Common myeloid progenitor, CD34-positive (primary cell): ENCODE measurements around the gene SUGP1.

Experiments
- CTCF ChIA-PET: fragments of 350-600 bp; sonication (Branson Sonifier 250); formaldehyde crosslinking; loops from one replicate; lab custom pipeline; 2021; ENCODE audit warnings: antibody characterized with exemption; lab: Charles Lee
- POLR2A ChIA-PET: fragments of 350-600 bp; sonication (Branson Sonifier 250); formaldehyde crosslinking; loops from one replicate; lab custom pipeline; 2021; ENCODE audit warnings: antibody characterized with exemption; lab: Charles Lee
- DNase-seq, 3 donors: peaks; one replicate each; pipeline versions ENCODE4 v3.0.0 to v3.0.0-alpha.2; 2013
- H3K27ac ChIP-seq, 2 experiments: 1 replicate in 1 of 2; 2 replicates in 1 of 2; pipeline ENCODE4 v1.7.0; 2013; ENCODE audit warnings: inconsistent platforms in 2 of 2, low read length in 2 of 2, mild to moderate bottlenecking in 2 of 2, low read depth in 1 of 2, moderate library complexity in 1 of 2; ENCODE audit not compliant: severe bottlenecking in 2 of 2, insufficient read depth in 1 of 2, poor library complexity in 1 of 2
- H3K27me3 ChIP-seq, 5 experiments: replicated peaks in 2 of 5; 1 replicate in 3 of 5; 2 replicates in 2 of 5; pipeline versions ENCODE4 v1.6.1 to v1.7.0; 2013; ENCODE audit warnings: low read length in 4 of 5, mild to moderate bottlenecking in 2 of 5, moderate library complexity in 2 of 5, inconsistent platforms in 1 of 5; ENCODE audit not compliant: insufficient read depth in 5 of 5, control insufficient read depth in 4 of 5
- H3K36me3 ChIP-seq, 4 experiments: 1 replicate in 2 of 4; 2 replicates in 2 of 4; pipeline versions ENCODE4 v1.6.1 to v1.7.0; 2013; ENCODE audit warnings: low read length in 3 of 4, control low read depth in 1 of 4, mild to moderate bottlenecking in 1 of 4; ENCODE audit not compliant: control insufficient read depth in 4 of 4, insufficient read depth in 4 of 4
- H3K4me1 ChIP-seq, 4 experiments: 1 replicate in 3 of 4; 2 replicates in 1 of 4; pipeline versions ENCODE4 v1.6.1 to v1.7.1; 2013; ENCODE audit warnings: low read length in 3 of 4, mild to moderate bottlenecking in 3 of 4, control low read depth in 1 of 4, inconsistent platforms in 1 of 4, moderate library complexity in 1 of 4; ENCODE audit not compliant: control insufficient read depth in 4 of 4, insufficient read depth in 4 of 4; ENCODE audit errors: control extremely low read depth in 1 of 4
- H3K4me3 ChIP-seq, 7 experiments: 1 replicate in 4 of 7; 2 replicates in 3 of 7; pipeline versions ENCODE4 v1.5.1 to v1.7.0; 2013; ENCODE audit warnings: mild to moderate bottlenecking in 7 of 7, low read length in 6 of 7, moderate library complexity in 6 of 7, inconsistent platforms in 2 of 7, low read depth in 2 of 7, control low read depth in 1 of 7; ENCODE audit not compliant: insufficient read depth in 4 of 7, control insufficient read depth in 1 of 7; ENCODE audit errors: extremely low read depth in 1 of 7
- H3K9me3 ChIP-seq, 5 experiments: 1 replicate in 4 of 5; 2 replicates in 1 of 5; pipeline versions ENCODE4 v1.6.1 to v1.7.1; 2013; ENCODE audit warnings: low read length in 4 of 5, mild to moderate bottlenecking in 2 of 5, inconsistent platforms in 1 of 5, low read depth in 1 of 5, moderate library complexity in 1 of 5; ENCODE audit not compliant: control insufficient read depth in 4 of 5, insufficient read depth in 2 of 5; ENCODE audit errors: control extremely low read depth in 1 of 5
- WGBS: methylation state at CpG from one replicate; pipeline ENCODE4 v1.1.5; 2013; ENCODE audit not compliant: insufficient coverage; 5-methylcytosine and 5-hydroxymethylcytosine counted together

Gene SUGP1

GRCh38 chr19:19334063-19334988 is 14.0 kb upstream of the SUGP1 start:
- Histone ChIP-seq H3K4me1 (peaks cover 0 to 2% (median under 1%) of the 10 kb centered on the region in 4 experiments), H3K9me3 (no peaks in the 10 kb centered on the region), H3K36me3 (peaks cover 5 to 89% (median 64%) of the 10 kb centered on the region in 4 experiments), H3K27me3 (no peaks in the 10 kb centered on the region), H3K27ac (peak overlapping the region in 1 of 2 experiments; percentile 12), H3K4me3 (no peak overlapping the region)
- 95% methylated on average over 22 of the region's 22 CpGs for WGBS
- no peak for DNase-seq
- ChIA-PET POLR2A (interaction anchor here (1.0 kb wide), 1 partner anchor 13 kb away, joined by 3 read pairs; no protein-coding TSS in a partner anchor), CTCF (interaction anchor here (0.6 to 1.1 kb wide), 3 partner anchors 11 to 156 kb away, joined by 3 to 5 read pairs (median 3); no protein-coding TSS in a partner anchor)

- H3K4me3 ChIP-seq, result no peak overlapping the region
- WGBS, result 26% methylated on average over 6 of the region's 6 CpGs
- H3K36me3 ChIP-seq, result peaks cover 4 to 62% (median 47%) of the 10 kb centered on the region in 4 experiments
- peak; percentile 16 to 62 (median 55) for DNase-seq
- H3K4me1 ChIP-seq, result peaks cover 0 to 13% (median 4%) of the 10 kb centered on the region in 4 experiments
- H3K9me3 ChIP-seq, result no peaks in the 10 kb centered on the region
- CTCF ChIA-PET, result no interaction called here
- H3K27me3 ChIP-seq, result no peaks in the 10 kb centered on the region
- H3K27ac ChIP-seq, result peak overlapping the region in 1 of 2 experiments; percentile 7
- POLR2A ChIA-PET, result no interaction called here
Measured at GRCh38 chr19:19329126-19329525, 8.8 kb upstream of the SUGP1 start.

GRCh38 chr19:19327672-19328071 is 7.4 kb upstream of the SUGP1 start:
- POLR2A ChIA-PET, result no interaction called here
- peaks cover 8 to 55% (median 44%) of the 10 kb centered on the region in 4 experiments for H3K36me3 ChIP-seq
- 98% methylated on average over 7 of the region's 8 CpGs for WGBS
- H3K27ac ChIP-seq, result peak overlapping the region in 1 of 2 experiments; percentile 38
- CTCF ChIA-PET, result no interaction called here
- H3K27me3 ChIP-seq, result no peaks in the 10 kb centered on the region
- H3K4me3 ChIP-seq, result no peak overlapping the region
- H3K4me1 ChIP-seq, result peaks cover 0 to 13% (median 4%) of the 10 kb centered on the region in 4 experiments
- no peak for DNase-seq
- H3K9me3 ChIP-seq, result no peaks in the 10 kb centered on the region

- H3K27me3 ChIP-seq, result no peaks in the 10 kb centered on the region
- ChIA-PET POLR2A (no interaction called here), CTCF (interaction anchor here (0.7 to 1.2 kb wide), 5 partner anchors 10 to 165 kb away, joined by 3 read pairs; no protein-coding TSS in a partner anchor)
- H3K4me3 ChIP-seq, result no peak overlapping the region
- no peak for DNase-seq
- H3K27ac ChIP-seq, result no peak overlapping the region
- H3K36me3 ChIP-seq, result peaks cover 8 to 34% (median 22%) of the 10 kb centered on the region in 4 experiments
- no peaks in the 10 kb centered on the region for H3K9me3 ChIP-seq
- H3K4me1 ChIP-seq, result peaks cover 3 to 28% (median 23%) of the 10 kb centered on the region in 4 experiments
- WGBS, result 94% methylated on average over 7 of the region's 7 CpGs
Measured at GRCh38 chr19:19324059-19324770, 3.9 kb upstream of the SUGP1 start.

- under 1% methylated on average over 25 of the region's 34 CpGs for WGBS
- ChIA-PET CTCF (no interaction called here), POLR2A (interaction anchor here (1.1 kb wide), 1 partner anchor 13 kb away, joined by 3 read pairs; no protein-coding TSS in a partner anchor)
- DNase-seq, result peak; percentile 34 to 45 (median 40)
- Histone ChIP-seq H3K36me3 (peaks cover 8 to 27% (median 20%) of the 10 kb centered on the region in 4 experiments), H3K4me1 (peaks cover 3 to 25% (median 21%) of the 10 kb centered on the region in 4 experiments), H3K4me3 (peak overlapping the region; percentile 89 to 100 (median 98)), H3K27me3 (no peaks in the 10 kb centered on the region), H3K9me3 (no peaks in the 10 kb centered on the region), H3K27ac (peak overlapping the region; percentile 94 to 97)
Measured at GRCh38 chr19:19321141-19321577, 850 bp upstream of the SUGP1 start.

GRCh38 chr19:19319732-19320360 is 463 bp downstream of the SUGP1 start:
- Histone ChIP-seq H3K27ac (peak overlapping the region; percentile 94 to 97), H3K36me3 (peaks cover 8 to 31% (median 25%) of the 10 kb centered on the region in 4 experiments), H3K4me3 (peak overlapping the region; percentile 89 to 100 (median 98)), H3K4me1 (peaks cover 3 to 25% (median 21%) of the 10 kb centered on the region in 4 experiments), H3K9me3 (no peaks in the 10 kb centered on the region), H3K27me3 (no peaks in the 10 kb centered on the region)
- ChIA-PET POLR2A (no interaction called here), CTCF (no interaction called here)
- DNase-seq, result no peak
- WGBS, result 4% methylated on average over 30 of the region's 32 CpGs
